Endothelial cell of hepatic sinusoid (primary cell): ENCODE measurements around the gene HDAC9.

Experiments used
- in situ Hi-C: cut with HindIII; loops from 2 replicates; pipeline ENCODE4 v1.10.0; 2017; ENCODE audit warnings: low sequenced_read_pairs

Gene HDAC9

GRCh38 chr7:18494406-18494805, 1.1 kb upstream of the HDAC9 start:
- in situ Hi-C loops = loop anchor here (10.0 kb wide), 1 partner anchor 130 kb away; no protein-coding TSS in a partner anchor

GRCh38 chr7:18494821-18495408, 634 bp upstream of the HDAC9 start:
- in situ Hi-C loops = loop anchor here (10.0 kb wide), 1 partner anchor 130 kb away; no protein-coding TSS in a partner anchor

GRCh38 chr7:18496341-18496700, 772 bp downstream of the HDAC9 start:
- in situ Hi-C loops = loop anchor here (10.0 kb wide), 1 partner anchor 132 kb away; no protein-coding TSS in a partner anchor

- in situ Hi-C loops = loop anchor here (10.0 kb wide), 1 partner anchor 132 kb away; no protein-coding TSS in a partner anchor
Measured at GRCh38 chr7:18497082-18497481, 1.5 kb downstream of the HDAC9 start.

- in situ Hi-C loops = loop anchor here (10.0 kb wide), 1 partner anchor 133 kb away; no protein-coding TSS in a partner anchor
Measured at GRCh38 chr7:18497800-18498199, 2.3 kb downstream of the HDAC9 start.

- in situ Hi-C loops = loop anchor here (10.0 kb wide), 1 partner anchor 134 kb away; no protein-coding TSS in a partner anchor
Measured at GRCh38 chr7:18498341-18498740, 2.8 kb downstream of the HDAC9 start.

- in situ Hi-C loops = loop anchor here (10.0 kb wide), 1 partner anchor 135 kb away; no protein-coding TSS in a partner anchor
Measured at GRCh38 chr7:18499407-18500177, 4.0 kb downstream of the HDAC9 start.

- in situ Hi-C loops = no loop called here
Measured at GRCh38 chr7:18503126-18503866, 7.7 kb downstream of the HDAC9 start.

GRCh38 chr7:18504965-18505364, 9.4 kb downstream of the HDAC9 start:
- in situ Hi-C loops = no loop called here

GRCh38 chr7:18505870-18506460, 10.4 kb downstream of the HDAC9 start:
- in situ Hi-C loops = no loop called here

GRCh38 chr7:18508443-18509427, 13.2 kb downstream of the HDAC9 start:
- in situ Hi-C loops = no loop called here

- in situ Hi-C loops = no loop called here
Measured at GRCh38 chr7:18509481-18509880, 13.9 kb downstream of the HDAC9 start.

- in situ Hi-C loops = no loop called here
Measured at GRCh38 chr7:18511351-18512140, 16.0 kb downstream of the HDAC9 start.

- in situ Hi-C loops = no loop called here
Measured at GRCh38 chr7:18513343-18513742, 17.8 kb downstream of the HDAC9 start.

GRCh38 chr7:18515067-18515466, 19.5 kb downstream of the HDAC9 start:
- in situ Hi-C loops = no loop called here

- in situ Hi-C loops = no loop called here
Measured at GRCh38 chr7:18517646-18518045, 22.1 kb downstream of the HDAC9 start.

GRCh38 chr7:18518555-18518954, 23.0 kb downstream of the HDAC9 start:
- in situ Hi-C loops = no loop called here

GRCh38 chr7:18520450-18521235, 25.1 kb downstream of the HDAC9 start:
- in situ Hi-C loops = no loop called here
